Measurements from ENCODE around the gene SNAI1.

Gene SNAI1

GRCh38 chr20:50014570-50015562, 32.1 kb downstream of the SNAI1 start:
- no peak for DNase-seq

- DNase-seq: no peak
These were observed 32.8 kb downstream of the SNAI1 start for GRCh38 chr20:50015636-50015992.

- DNase-seq: no peak
These were observed 33.4 kb downstream of the SNAI1 start for GRCh38 chr20:50015993-50016770.

GRCh38 chr20:50017160-50017559, 34.4 kb downstream of the SNAI1 start:
- DNase-seq: no peak

- no peak for DNase-seq
These were observed 34.9 kb downstream of the SNAI1 start for GRCh38 chr20:50017576-50018248.

GRCh38 chr20:50019466-50020256, 36.9 kb downstream of the SNAI1 start:
- no peak for DNase-seq

- no peak for DNase-seq
These were observed 37.5 kb downstream of the SNAI1 start for GRCh38 chr20:50020288-50020687.

GRCh38 chr20:50022676-50023075, 39.9 kb downstream of the SNAI1 start:
- DNase-seq: no peak

GRCh38 chr20:50023116-50023805, 40.5 kb downstream of the SNAI1 start:
- no peak for DNase-seq

- DNase-seq: no peak
These were observed 44.2 kb downstream of the SNAI1 start for GRCh38 chr20:50026746-50027575.

- no peak for DNase-seq
These were observed 44.9 kb downstream of the SNAI1 start for GRCh38 chr20:50027611-50028105.

GRCh38 chr20:50029083-50029696, 46.4 kb downstream of the SNAI1 start:
- no peak for DNase-seq

GRCh38 chr20:50029697-50030461, 47.1 kb downstream of the SNAI1 start:
- no peak for DNase-seq

GRCh38 chr20:50032955-50033666, 50.3 kb downstream of the SNAI1 start:
- no peak for DNase-seq

GRCh38 chr20:50034567-50035180, 51.9 kb downstream of the SNAI1 start:
- DNase-seq: no peak

GRCh38 chr20:50036703-50037102, 53.9 kb downstream of the SNAI1 start:
- DNase-seq: no peak

GRCh38 chr20:50037123-50037522, 54.3 kb downstream of the SNAI1 start:
- no peak for DNase-seq

- no peak for DNase-seq
These were observed 54.8 kb downstream of the SNAI1 start for GRCh38 chr20:50037575-50037974.

Data from stimulated activated CD4-positive, alpha-beta T cell treated with anti-CD3 and anti-CD28 coated beads, Interleukin-2, amount 100 ng/mL, for 24 hours (primary cell).